H9 (cell line): ENCODE data around the gene PDK2. TPM values are rescaled to one million over a fixed set of nuclear protein-coding genes. Genes with fewer than 3 reads are reported as not detected.

Source experiments
- DNase-seq: peaks from one replicate; pipeline ENCODE4 v3.0.0-alpha.2; 2017
- H2AFZ ChIP-seq: one replicate; pipeline ENCODE4 v1.6.1; 2013; ENCODE audit warnings: mild to moderate bottlenecking, low read length, control low read depth, moderate library complexity
- H2AK5ac ChIP-seq: 2 replicates; pipeline ENCODE4 v1.6.1; 2013; ENCODE audit warnings: low read length, control low read depth, mixed read lengths; ENCODE audit not compliant: insufficient read length
- H2BK120ac ChIP-seq: one replicate; pipeline ENCODE4 v1.6.1; 2013; ENCODE audit warnings: low read depth, mild to moderate bottlenecking, low read length, control low read depth, inconsistent platforms; ENCODE audit not compliant: poor library complexity, severe bottlenecking
- H2BK12ac ChIP-seq: 2 replicates; pipeline ENCODE4 v1.6.1; 2013; ENCODE audit warnings: low read length, control low read depth, mixed read lengths, low read depth; ENCODE audit not compliant: insufficient read length
- H2BK15ac ChIP-seq: 2 replicates; pipeline ENCODE4 v1.6.1; 2013; ENCODE audit warnings: low read depth, low read length, control low read depth
- H2BK20ac ChIP-seq: one replicate; pipeline ENCODE4 v1.6.1; 2013; ENCODE audit warnings: low read depth, mild to moderate bottlenecking, low read length, control low read depth, inconsistent platforms; ENCODE audit not compliant: poor library complexity, severe bottlenecking
- H2BK5ac ChIP-seq: 2 replicates; pipeline ENCODE4 v1.6.1; 2013; ENCODE audit warnings: low read length, control low read depth, mixed read lengths; ENCODE audit not compliant: insufficient read length
- H3K14ac ChIP-seq: 2 replicates; pipeline ENCODE4 v1.6.1; 2013; ENCODE audit warnings: low read length, control low read depth; ENCODE audit not compliant: insufficient read depth
- H3K18ac ChIP-seq: 2 replicates; pipeline ENCODE4 v1.6.1; 2013; ENCODE audit warnings: low read depth, mild to moderate bottlenecking, mixed read lengths, low read length, control low read depth; ENCODE audit not compliant: insufficient read length
- H3K23ac ChIP-seq: 2 replicates; pipeline ENCODE4 v1.6.1; 2013; ENCODE audit warnings: low read length, control low read depth, mixed read lengths, low read depth; ENCODE audit not compliant: insufficient read length
- H3K23me2 ChIP-seq: 2 replicates; pipeline ENCODE4 v1.6.1; 2013; ENCODE audit warnings: low read depth, mild to moderate bottlenecking, mixed read lengths, low read length, control low read depth; ENCODE audit not compliant: insufficient read length, poor library complexity, severe bottlenecking
- H3K27ac ChIP-seq: 2 replicates; pipeline ENCODE4 v1.5.1; 2013; ENCODE audit warnings: low read length, control low read depth, mixed read lengths, low read depth; ENCODE audit not compliant: insufficient read length
- H3K27me3 ChIP-seq: 2 replicates; pipeline ENCODE4 v1.6.1; 2013; ENCODE audit warnings: low read length, control low read depth, inconsistent platforms; ENCODE audit not compliant: insufficient read depth
- H3K4ac ChIP-seq: 2 replicates; pipeline ENCODE4 v1.6.1; 2013; ENCODE audit warnings: low read depth, mild to moderate bottlenecking, control low read depth, inconsistent platforms, low read length, moderate library complexity
- H3K4me1 ChIP-seq: 2 replicates; pipeline ENCODE4 v1.6.1; 2013; ENCODE audit warnings: low read length, control low read depth, inconsistent platforms; ENCODE audit not compliant: insufficient read depth
- H3K4me2 ChIP-seq: 2 replicates; pipeline ENCODE4 v1.6.1; 2013; ENCODE audit warnings: low read length, control low read depth, mixed read lengths; ENCODE audit not compliant: insufficient read length, insufficient read depth
- H3K56ac ChIP-seq: 2 replicates; pipeline ENCODE4 v1.6.1; 2013; ENCODE audit warnings: low read depth, mild to moderate bottlenecking, mixed read lengths, low read length, control low read depth; ENCODE audit not compliant: insufficient read length
- H3K79me1 ChIP-seq: 2 replicates; pipeline ENCODE4 v1.6.1; 2013; ENCODE audit warnings: low read depth, mild to moderate bottlenecking, moderate library complexity, low read length, control low read depth, inconsistent platforms; ENCODE audit not compliant: insufficient read depth, poor library complexity, severe bottlenecking
- H3K79me2 ChIP-seq: 2 replicates; pipeline ENCODE4 v1.6.1; 2013; ENCODE audit warnings: low read length, control low read depth, inconsistent platforms; ENCODE audit not compliant: insufficient read depth
- H3K9ac ChIP-seq: 2 replicates; pipeline ENCODE4 v1.6.1; 2013; ENCODE audit warnings: low read length, control low read depth, mixed read lengths; ENCODE audit not compliant: insufficient read length; ENCODE audit errors: extremely low read depth
- H3K9me3 ChIP-seq: one replicate; pipeline ENCODE4 v1.6.1; 2013; ENCODE audit warnings: low read depth, low read length, inconsistent platforms; ENCODE audit not compliant: control insufficient read depth
- H3T11ph ChIP-seq: one replicate; pipeline ENCODE4 v1.6.1; 2013; ENCODE audit warnings: mild to moderate bottlenecking, low read length, control low read depth, inconsistent platforms
- H4K20me1 ChIP-seq: one replicate; pipeline ENCODE4 v1.6.1; 2013; ENCODE audit not compliant: control insufficient read depth, insufficient read length, insufficient read depth
- H4K5ac ChIP-seq: 2 replicates; pipeline ENCODE4 v1.6.1; 2013; ENCODE audit warnings: low read depth, mild to moderate bottlenecking, mixed read lengths, low read length, control low read depth; ENCODE audit not compliant: insufficient read length
- H4K8ac ChIP-seq: replicated peaks from 2 replicates; pipeline ENCODE4 v1.6.1; 2013; ENCODE audit warnings: low read length, control low read depth, mixed read lengths, low read depth; ENCODE audit not compliant: insufficient read length
- H4K91ac ChIP-seq: 2 replicates; pipeline ENCODE4 v1.6.1; 2013; ENCODE audit warnings: low read depth, mild to moderate bottlenecking, moderate library complexity, mixed read lengths, low read length, control low read depth; ENCODE audit not compliant: insufficient read length
- H3K27ac Mint-ChIP-seq, 3 experiments: 2 replicates in 2 of 3; 3 replicates in 1 of 3; pipeline ENCODE4 v1.8.0; 2020 to 2021; ENCODE audit warnings: mixed read lengths in 3 of 3, mild to moderate bottlenecking in 1 of 3, moderate library complexity in 1 of 3
- H3K27me3 Mint-ChIP-seq: 2 replicates; pipeline ENCODE4 v1.8.0; 2021; ENCODE audit warnings: low read depth, mild to moderate bottlenecking, moderate library complexity, mixed read lengths
- H3K36me3 Mint-ChIP-seq, 3 experiments: 2 replicates in 2 of 3; 3 replicates in 1 of 3; pipeline ENCODE4 v1.8.0; 2020 to 2021; ENCODE audit warnings: low read depth in 3 of 3, mixed read lengths in 3 of 3; ENCODE audit not compliant: insufficient read depth in 1 of 3
- H3K4me1 Mint-ChIP-seq, 2 experiments: 2 replicates each; pipeline ENCODE4 v1.8.0; 2020; ENCODE audit warnings: mixed read lengths in 2 of 2
- H3K4me3 Mint-ChIP-seq, 2 experiments: 2 replicates in 1 of 2; 3 replicates in 1 of 2; pipeline ENCODE4 v1.8.0; 2020 to 2021; ENCODE audit warnings: mild to moderate bottlenecking in 2 of 2, mixed read lengths in 2 of 2, moderate library complexity in 1 of 2
- H3K9me3 Mint-ChIP-seq, 2 experiments: 2 replicates in 1 of 2; 3 replicates in 1 of 2; pipeline ENCODE4 v1.8.0; 2020; ENCODE audit warnings: mild to moderate bottlenecking in 2 of 2, mixed read lengths in 2 of 2, moderate library complexity in 1 of 2
- CTCF ChIP-seq: fragments of 200-600 bp; sonication (generic); conservative IDR thresholded peaks from 3 replicates; pipeline ENCODE4 v1.8.0; 2021; ENCODE audit warnings: antibody characterized with exemption, mild to moderate bottlenecking
- WGBS: extraction: QIAGEN DNeasy Blood & Tissue Kit; methylation state at CpG from one replicate; pipeline ENCODE4 v1.1.7; 2013; ENCODE audit warnings: missing lambda C conversion rate, low lambda C conversion rate, mixed read lengths; ENCODE audit not compliant: insufficient read length; ENCODE audit errors: extremely low coverage; 5-methylcytosine and 5-hydroxymethylcytosine counted together
- total RNA-seq: library from RNA; stranded (reverse); gene quantifications from 2 replicates; pipeline ENCODE4 v1.2.1, GENCODE V29; 2021

Gene PDK2
- total RNA-seq, 1 experiment from 2014 or later, result 19.9 TPM

- Histone ChIP-seq H2AFZ (no peak overlapping the region), H3K9me3 (no peaks in the 10 kb centered on the region), H3K18ac (no peak overlapping the region), H3K4me2 (no peak overlapping the region), H2BK12ac (no peak overlapping the region), H3K4ac (no peak overlapping the region), H2BK5ac (no peak overlapping the region), H3K14ac (no peak overlapping the region), H2AK5ac (no peak overlapping the region), H3K9ac (no peak overlapping the region), H3K23ac (no peak overlapping the region), H3K23me2 (no peaks in the 10 kb centered on the region), H3K27me3 (no peaks in the 10 kb centered on the region), H3K56ac (no peak overlapping the region), H4K5ac (no peak overlapping the region), H4K8ac (no peak overlapping the region), H3K4me1 (no peaks in the 10 kb centered on the region), H2BK120ac (no peak overlapping the region), H2BK15ac (no peak overlapping the region), H3T11ph (no peak overlapping the region), H3K79me2 (no peaks in the 10 kb centered on the region), H3K27ac (no peak overlapping the region), H4K20me1 (no peaks in the 10 kb centered on the region), H2BK20ac (no peak overlapping the region), H3K79me1 (no peaks in the 10 kb centered on the region), H4K91ac (no peak overlapping the region)
- DNase-seq, result no peak
- WGBS, result no CpG with 5 or more reads among the region's 5 CpGs
- H3K36me3 Mint-ChIP-seq, result peaks cover 1 to 18% (median 5%) of the 10 kb centered on the region in 3 experiments; a peak in 6 of 7 replicates
- peaks cover 0 to 4% of the 10 kb centered on the region in 2 experiments; a peak in 2 of 4 replicates for H3K4me1 Mint-ChIP-seq
- no peaks in the 10 kb centered on the region for H3K27me3 Mint-ChIP-seq
- no peak for TF ChIP-seq CTCF
- no peaks in the 10 kb centered on the region; a peak in 1 of 5 replicates for H3K9me3 Mint-ChIP-seq
- no peak overlapping the region for H3K27ac Mint-ChIP-seq
- no peak overlapping the region for H3K4me3 Mint-ChIP-seq
These were observed 13.4 kb upstream of the PDK2 start for GRCh38 chr17:50081757-50082156.
